GM12801 (cell line): Measurements from ENCODE around the gene IGLON5.

Experiments
- TF ChIP-seq, protein P1 (sequence below): IDR thresholded peaks from one replicate; pipeline ENCODE4 v1.5.1; 2011; ENCODE audit warnings: control low read depth; ENCODE audit not compliant: insufficient read length; ENCODE audit errors: extremely low read depth

IGLON5 gene

DNA sequence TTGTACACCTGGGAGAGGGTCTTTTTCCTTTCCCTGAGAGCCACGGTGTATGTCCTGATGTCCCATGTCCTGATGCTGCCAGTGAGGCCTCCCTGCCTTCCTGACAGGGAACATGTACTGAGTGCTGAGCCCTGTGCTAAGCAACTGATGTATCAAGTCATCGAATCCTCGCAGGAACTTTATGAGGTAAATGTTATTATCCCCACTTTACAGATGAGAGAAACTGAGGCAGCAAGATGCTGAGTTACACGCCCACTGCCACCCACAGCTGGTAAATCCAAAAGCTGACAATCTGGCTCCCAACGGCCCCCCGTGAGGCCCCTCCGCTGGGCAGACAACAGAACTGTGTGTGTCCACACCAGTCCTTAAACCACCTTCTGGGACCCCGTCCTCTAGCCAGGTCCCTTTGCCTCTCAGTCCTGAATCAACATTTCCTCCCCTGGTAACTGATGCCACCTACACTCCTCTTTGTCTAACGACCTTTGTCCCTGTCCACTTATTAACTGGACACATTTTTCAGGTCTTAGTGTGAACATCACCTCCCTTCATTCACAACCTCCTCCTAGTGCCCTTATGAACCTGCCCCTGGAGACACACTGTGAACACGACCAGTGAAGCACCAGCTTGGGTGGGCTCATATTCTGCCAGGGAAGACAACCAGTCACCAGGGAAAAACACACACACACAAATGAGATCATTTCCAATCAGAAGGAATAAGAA, 35.9 kb downstream of the IGLON5 start:
- TF ChIP-seq, protein P1, sequence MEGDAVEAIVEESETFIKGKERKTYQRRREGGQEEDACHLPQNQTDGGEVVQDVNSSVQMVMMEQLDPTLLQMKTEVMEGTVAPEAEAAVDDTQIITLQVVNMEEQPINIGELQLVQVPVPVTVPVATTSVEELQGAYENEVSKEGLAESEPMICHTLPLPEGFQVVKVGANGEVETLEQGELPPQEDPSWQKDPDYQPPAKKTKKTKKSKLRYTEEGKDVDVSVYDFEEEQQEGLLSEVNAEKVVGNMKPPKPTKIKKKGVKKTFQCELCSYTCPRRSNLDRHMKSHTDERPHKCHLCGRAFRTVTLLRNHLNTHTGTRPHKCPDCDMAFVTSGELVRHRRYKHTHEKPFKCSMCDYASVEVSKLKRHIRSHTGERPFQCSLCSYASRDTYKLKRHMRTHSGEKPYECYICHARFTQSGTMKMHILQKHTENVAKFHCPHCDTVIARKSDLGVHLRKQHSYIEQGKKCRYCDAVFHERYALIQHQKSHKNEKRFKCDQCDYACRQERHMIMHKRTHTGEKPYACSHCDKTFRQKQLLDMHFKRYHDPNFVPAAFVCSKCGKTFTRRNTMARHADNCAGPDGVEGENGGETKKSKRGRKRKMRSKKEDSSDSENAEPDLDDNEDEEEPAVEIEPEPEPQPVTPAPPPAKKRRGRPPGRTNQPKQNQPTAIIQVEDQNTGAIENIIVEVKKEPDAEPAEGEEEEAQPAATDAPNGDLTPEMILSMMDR, result no peak

DNA sequence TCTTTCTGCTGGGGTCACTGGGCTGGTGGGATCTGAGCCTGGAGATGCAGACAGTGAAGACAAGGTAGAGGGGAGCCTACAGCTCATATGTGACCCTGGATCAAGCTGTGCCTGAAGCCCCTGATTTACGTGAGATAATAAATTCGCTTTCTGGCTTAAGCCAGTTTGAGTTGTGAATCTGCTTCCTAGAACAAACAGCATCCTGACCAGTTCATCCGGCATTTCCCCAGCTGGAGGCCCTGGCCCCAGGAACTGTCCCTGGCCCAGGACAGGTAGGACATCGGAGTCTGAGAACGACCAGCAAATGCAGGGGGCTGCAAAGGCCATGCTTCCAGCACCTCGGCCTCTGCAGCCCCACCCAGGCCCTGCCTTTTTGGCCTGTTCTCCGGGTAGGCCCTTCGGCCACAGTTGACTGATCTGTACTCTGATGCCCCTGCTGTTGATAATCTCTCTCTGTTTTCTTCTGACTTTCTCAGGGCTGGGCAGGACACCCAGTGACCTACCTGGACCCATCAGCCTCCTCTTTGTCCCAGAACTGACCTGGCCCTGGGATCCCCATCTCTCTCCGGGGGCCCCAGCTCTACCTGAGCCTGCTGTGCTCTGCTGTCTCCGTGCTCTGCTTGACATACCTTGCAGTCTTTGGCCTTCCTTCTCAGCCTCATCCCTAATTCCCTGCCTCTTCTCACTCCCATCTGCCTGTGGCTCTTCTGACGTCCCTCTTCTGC, 40.0 kb downstream of the IGLON5 start:
- TF ChIP-seq, protein P1, result no peak

DNA sequence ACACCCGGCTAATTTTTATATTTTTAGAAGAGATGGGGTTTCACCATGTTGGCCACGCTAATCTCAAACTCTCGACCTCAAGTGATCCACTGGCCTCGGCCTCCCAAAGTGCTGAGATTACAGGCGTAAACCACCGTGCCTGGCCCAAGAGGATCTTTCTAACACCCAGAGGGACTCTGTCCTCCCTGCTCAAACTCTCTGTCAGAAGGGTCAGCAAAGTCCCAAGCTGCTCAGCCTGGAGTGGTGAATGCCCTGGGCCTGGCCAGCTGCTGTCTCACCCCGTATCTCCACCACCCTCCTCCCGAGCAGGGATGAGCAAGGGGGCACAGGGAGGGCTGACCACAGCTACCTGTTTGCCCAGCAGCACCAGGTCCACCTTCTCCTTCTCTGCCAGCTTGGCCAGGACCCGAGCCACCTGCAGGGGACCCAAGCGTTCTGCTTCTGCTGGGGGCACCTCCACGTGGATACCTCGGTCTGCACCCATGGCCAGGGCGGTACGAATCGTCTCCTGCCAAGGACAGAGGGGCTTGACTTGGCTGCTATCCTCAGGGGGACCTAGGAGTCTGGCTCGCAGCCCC, 41.4 kb downstream of the IGLON5 start:
- TF ChIP-seq, protein P1, result no peak

DNA sequence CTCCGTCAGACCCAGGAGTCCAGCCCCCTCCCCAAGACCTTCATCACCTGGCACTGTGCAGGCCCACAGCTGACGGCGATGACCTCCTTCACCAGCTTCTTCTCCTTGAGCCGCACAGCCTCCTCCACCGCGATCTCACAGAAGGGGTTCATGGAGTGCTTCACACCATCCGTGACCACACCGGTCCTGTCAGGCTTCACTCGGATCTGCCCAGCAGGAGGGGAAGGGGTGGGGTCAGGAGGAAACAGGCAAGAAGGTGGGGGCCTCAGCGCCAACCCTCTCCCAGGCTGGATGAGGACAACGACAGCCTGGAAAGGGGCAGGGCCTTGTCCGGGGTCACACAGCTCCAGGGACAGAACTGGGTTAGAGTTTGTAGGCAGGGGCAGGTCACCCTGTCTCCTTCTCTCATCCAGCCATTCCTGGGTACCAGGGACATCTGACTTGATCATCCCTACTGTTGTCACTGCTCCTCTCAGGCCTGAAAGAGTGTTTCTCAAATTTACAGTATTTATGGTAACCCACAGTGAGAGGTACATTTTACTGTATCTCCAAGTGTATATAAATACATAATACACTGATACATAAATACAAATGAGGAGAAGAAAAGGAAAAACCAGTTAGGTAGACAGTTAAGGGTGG, 42.8 kb downstream of the IGLON5 start:
- TF ChIP-seq, protein P1, result no peak

DNA sequence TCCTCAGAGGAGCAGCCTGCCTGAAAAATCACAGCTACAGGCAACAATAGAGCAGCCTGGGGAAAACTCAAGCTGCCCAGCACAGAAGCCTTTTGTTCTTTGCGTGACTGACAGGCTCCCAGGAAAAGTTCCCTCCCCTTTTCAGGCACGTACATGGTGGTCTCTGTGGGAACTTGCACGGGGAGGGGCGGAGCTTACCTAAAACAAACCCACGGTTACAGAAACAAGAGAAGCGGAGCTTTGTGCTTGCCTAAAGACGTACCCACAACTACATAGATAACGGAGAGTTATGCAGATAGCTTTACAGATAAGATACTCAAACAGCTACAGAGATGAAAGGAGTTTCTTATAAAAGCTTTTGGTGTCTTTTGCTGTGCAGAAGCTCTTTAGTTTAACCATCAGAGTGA, 43.3 kb downstream of the IGLON5 start:
- TF ChIP-seq, protein P1, result no peak

DNA sequence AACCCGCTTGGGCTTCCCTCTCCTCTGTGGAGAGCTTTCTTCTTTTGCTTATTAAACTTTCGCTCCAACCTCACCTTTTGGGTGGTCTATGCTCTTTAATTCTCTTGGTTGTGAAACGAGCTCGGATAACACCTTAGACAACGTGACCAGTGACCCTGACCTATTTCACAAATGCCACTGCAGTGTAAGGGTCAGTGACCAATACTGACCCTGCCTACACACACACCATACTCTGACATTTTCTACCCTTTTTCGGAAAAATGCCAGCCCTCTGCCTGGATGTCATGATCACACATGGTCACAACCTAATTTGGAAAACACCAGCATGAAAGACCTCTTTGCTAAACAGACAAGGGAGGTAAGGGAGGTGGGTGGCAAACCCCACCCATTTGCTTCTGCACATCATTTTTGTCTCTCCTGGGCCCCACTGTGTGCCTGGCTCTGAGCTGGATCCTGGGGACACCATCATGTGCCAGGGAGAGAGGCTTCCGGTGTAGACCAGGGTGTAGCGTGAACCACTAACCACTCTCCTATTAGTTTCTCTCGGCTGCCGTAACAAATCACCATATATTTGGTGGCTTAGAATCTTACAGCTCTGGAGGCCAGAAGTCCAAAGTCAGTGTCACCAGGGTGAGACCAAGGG, 44.8 kb downstream of the IGLON5 start:
- TF ChIP-seq, protein P1, result no peak

DNA sequence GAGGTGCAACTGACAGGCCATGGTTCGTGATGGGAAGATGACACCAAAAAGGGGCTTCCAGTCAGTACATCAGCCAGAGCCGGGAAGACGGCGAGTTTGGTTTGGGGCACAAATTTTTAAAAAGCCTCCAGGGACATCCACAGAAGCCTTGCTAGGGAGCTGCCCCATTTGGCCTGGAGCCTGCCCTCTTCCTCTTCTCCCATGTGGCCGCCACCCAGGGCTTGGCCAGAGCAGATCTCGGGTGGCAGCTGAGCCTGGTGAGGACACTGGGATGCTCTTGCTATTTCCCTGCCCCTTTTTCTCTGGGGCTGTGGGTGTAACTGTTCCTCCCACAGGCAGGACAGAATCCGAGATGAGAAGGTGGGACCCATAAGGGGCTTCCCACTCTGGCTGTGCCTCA, 46.5 kb downstream of the IGLON5 start:
- TF ChIP-seq, protein P1, result no peak
